GM15510 (cell line): ENCODE data around the gene ABCG8.

Source experiments
- POLR2A ChIP-seq: IDR thresholded peaks from 3 replicates; pipeline ENCODE4 v1.6.1; 2011; ENCODE audit warnings: borderline replicate concordance; ENCODE audit not compliant: insufficient read length; ENCODE audit errors: extremely low read depth

Gene ABCG8

DNA sequence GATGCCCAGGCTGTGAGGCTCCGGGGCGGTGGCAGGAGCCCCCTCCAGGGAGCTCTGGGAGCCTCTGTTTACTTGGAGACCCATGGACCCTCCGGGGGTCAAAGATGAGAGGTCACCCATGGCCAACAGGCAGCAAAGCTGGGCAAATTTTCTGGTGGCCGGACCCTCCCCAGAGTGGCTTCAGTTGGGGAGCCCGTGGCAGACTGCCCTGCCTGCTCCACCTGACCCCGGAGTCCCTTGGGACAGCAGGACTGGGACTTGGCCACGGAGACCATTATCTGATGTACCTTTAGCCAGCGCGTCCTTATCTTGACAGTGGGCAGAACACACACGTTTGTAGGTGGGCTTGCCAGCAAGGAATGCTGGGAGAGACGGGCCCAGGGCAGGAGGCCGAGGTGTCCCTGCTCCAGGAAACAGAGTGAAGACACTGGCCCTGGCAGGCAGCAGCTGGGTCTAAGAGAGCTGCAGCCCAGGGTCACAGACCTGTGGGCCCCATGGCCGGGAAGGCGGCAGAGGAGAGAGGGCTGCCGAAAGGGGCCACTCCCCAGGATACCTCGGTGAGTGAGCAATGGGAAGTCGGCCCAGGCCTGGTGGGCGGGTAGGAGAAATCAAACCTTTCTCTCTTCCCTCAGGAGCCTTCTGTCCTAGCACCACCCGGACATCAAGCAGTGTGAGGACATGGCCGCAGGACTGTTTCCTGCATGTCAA is at the start of gene ABCG8, which contains the start of gene ABCG5:
TSS of gene ABCG8 (plus strand) at position 412 of the 708 bp plus-strand sequence. CDS start at position 495, 83 bp downstream.
TSS of gene ABCG5 (minus strand) at position 280 of the 708 bp plus-strand sequence. CDS start at position 120, 160 bp downstream.
- no peak for TF ChIP-seq POLR2A

DNA sequence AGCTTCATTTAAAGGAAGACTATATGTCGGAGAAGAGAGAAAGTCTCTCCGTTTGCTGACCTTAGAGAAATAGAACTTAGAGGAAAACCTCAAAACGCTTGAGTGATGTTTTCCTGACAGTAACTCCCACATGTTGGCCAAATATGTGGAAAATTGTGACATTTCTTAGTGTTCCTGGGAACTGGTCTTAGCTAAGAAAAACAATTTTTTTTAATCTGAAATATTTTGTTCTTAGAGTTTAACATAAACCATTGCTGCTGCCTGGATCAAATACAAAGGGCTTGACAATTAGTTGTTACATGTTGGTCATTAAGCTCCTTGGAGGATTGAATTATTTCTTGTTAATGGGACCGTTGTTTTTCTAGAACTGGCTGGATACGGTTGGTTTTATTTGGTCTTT is 48.6 kb upstream of the ABCG8 start:
- TF ChIP-seq POLR2A = no peak

- TF ChIP-seq POLR2A = no peak
Observed at GRCh38 chr2:43791035-43791765, 47.6 kb upstream of the ABCG8 start.

DNA sequence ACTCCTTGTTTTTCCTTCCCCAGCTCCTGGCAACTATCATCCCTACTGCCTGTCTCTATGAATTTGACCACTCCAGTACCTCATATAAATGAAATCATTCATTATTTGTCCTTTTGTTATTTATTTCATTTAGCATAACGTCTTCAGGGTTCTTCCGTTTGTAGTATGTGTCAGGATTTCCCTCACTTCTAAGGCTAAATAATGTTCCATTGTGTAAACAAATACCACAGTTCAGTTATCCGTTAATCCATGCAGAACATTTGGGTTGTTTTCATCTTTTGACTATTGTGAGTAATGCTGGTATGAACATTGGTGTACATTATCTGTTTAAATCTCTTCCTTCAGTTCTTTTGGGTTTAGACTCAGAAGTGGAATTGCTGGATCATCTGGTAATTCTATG is 46.1 kb upstream of the ABCG8 start:
- TF ChIP-seq POLR2A = no peak

GRCh38 chr2:43794956-43795355 is 43.8 kb upstream of the ABCG8 start:
- no peak for TF ChIP-seq POLR2A

- TF ChIP-seq POLR2A = no peak
Observed at GRCh38 chr2:43796206-43796605, 42.6 kb upstream of the ABCG8 start.

GRCh38 chr2:43798300-43798699 is 40.5 kb upstream of the ABCG8 start:
- no peak for TF ChIP-seq POLR2A

DNA sequence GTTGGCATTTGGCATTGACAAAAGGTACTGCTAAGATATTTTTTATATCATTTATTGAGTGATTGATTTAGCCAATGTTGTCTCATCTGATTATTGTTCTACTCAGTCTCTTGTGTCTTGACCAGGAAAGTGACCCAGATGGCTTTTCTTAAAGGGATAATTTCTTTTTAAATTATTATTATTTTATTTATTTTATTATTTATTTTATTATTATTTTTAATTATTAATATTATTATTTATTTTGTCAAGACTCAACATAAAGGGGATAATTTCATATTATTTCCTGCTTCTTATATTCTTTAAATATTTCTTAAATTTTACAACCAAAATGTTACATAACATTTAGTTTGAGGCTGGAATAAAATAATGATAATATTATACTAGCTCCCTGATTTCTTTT is 37.9 kb upstream of the ABCG8 start:
- TF ChIP-seq POLR2A = no peak

DNA sequence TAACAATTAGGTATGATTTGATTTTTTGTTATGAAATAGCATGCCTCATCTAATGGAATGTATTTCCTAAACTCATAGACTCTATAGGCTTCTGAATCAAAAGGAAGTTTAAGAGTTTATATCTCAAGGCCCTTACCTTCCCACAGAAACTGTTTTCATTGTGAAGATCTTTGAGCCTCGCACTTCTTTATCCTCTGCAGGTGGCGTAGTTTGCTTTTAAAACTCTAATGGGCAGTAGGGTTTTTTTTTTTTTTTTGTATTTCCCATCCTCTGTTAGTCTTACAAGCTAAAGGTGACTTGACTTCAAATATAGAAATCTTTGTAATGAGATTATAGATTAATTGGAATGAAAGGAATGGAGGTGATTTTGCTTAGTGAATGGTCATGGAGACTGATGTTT is 36.6 kb upstream of the ABCG8 start:
- no peak for TF ChIP-seq POLR2A

DNA sequence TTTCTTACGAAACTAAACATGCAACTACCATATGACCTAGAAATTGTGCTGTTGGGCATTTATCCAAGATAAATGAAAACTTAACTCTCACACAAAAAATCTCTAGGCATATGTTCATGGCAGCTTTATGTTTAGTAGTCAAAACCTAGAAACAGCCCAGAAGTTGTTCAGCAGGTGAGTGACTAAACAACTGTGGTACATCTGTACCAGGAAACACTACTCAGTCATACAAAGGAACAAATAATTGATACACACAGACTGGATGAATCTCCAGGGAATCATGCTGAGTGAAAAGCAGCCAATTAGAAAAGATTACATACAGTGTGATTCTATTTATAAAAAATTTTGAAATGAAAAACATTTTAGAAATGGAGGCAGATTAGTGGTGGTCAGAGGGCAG is 35.7 kb upstream of the ABCG8 start:
- no peak for TF ChIP-seq POLR2A

DNA sequence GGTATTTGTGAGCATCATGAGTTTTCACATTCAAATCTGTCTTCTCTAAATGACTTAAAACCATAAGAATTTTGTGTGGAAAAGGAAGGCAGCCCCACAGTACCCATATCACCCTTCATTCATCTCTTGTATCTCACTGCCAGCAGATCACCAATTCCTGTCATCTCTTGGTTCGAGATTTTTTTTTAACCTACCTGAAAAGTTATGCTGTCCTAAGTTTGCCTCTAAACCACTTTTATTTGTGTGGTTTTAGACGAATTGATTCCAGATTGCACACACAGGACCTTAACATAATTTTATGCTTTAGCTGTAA is 32.1 kb upstream of the ABCG8 start:
- TF ChIP-seq POLR2A = no peak

- TF ChIP-seq POLR2A = no peak
Observed at GRCh38 chr2:43810452-43810851, 28.3 kb upstream of the ABCG8 start.

GRCh38 chr2:43810888-43811287 is 27.9 kb upstream of the ABCG8 start:
- TF ChIP-seq POLR2A = no peak

DNA sequence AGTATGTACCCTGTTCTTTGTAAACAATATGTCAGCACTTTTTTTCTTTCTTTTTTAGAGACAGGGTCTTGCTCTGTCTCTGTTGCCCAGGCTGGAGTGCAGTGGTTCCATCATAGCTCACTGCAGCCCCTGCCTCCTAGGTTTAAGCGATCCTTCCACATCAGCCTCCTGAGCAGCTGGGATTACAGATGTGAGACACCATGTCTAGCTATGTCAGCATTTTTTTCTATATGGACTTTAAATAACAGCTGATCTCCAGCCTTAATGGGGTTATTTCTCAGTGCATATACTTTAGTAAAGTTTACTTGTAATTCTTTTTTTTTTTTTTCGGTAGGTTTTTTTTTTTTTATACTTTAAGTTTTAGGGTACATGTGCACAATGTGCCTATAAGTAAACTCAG is 26.8 kb upstream of the ABCG8 start:
- TF ChIP-seq POLR2A = no peak

GRCh38 chr2:43812947-43813346 is 25.8 kb upstream of the ABCG8 start:
- TF ChIP-seq POLR2A = no peak

DNA sequence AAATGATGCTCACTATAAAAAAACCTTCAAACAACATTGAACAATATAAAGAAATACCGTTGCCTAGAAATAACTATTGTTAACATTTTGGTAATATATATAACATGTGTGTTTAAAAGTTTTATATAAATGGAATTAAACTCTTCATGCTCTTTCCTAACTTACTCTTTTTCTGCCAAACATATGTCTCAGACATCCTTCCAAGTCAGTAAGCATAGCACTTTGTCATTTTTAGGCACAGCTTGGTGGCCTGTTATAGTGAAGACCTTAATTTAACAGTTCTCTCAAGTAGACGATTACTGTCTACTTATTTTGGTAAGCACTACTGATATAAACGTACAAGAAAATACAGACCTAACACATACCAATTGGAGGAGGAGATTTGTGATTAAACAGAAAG is 24.1 kb upstream of the ABCG8 start:
- no peak for TF ChIP-seq POLR2A
